Vagina (tissue), 2 donors: ENCODE data around the gene SKA1.

Experiments
- CTCF ChIP-seq, 3 experiments: fragments of 450-650 bp in 2 of 3; fragments of 200-600 bp in 1 of 3; sonication (generic) in 1 of 3; IDR thresholded peaks; one replicate each; pipeline ENCODE4 v1.5.1; 2017 to 2019; ENCODE audit warnings: antibody characterized with exemption in 3 of 3, mild to moderate bottlenecking in 2 of 3, moderate library complexity in 2 of 3
- POLR2A ChIP-seq, 2 donors: fragments of 450-650 bp; IDR thresholded peaks; one replicate each; pipeline ENCODE4 v1.6.1; 2017; ENCODE audit warnings: antibody characterized with exemption in 2 of 2, mild to moderate bottlenecking in 2 of 2, moderate library complexity in 2 of 2
- POLR2AphosphoS5 ChIP-seq, 2 donors: sonication (generic); formaldehyde crosslinking; IDR thresholded peaks; one replicate each; pipeline ENCODE4 v1.9.0; 2017; ENCODE audit warnings: antibody characterized with exemption in 2 of 2, mild to moderate bottlenecking in 2 of 2, low read depth in 1 of 2; ENCODE audit not compliant: insufficient read depth in 1 of 2

DNA sequence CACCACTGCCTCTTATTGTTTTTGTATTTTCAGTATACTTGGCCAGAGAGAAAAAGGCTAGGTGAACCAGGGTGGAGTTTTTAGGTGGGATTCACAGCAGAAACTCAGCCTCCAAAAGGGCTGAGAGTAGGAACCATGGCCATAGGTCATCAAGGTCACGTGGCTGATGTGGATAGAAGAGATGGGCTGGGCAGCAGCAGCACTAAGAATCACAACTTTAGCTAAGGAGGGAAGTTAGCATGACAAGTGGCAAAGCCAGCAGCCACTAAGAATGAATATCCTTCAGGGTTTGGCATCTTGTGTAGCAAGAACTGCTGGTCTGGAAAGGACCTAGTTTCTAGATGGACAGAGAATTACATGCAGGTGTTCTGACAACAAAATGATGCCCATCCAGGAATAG, 43.2 kb upstream of the SKA1 start:
- TF ChIP-seq CTCF (IDR thresholded peaks at IDR 0.05), result no peak
- TF ChIP-seq POLR2AphosphoS5 (IDR thresholded peaks at IDR 0.05; ENCODE audit: insufficient read depth in 1 of 2, low read depth in 1 of 2), result no peak
- TF ChIP-seq POLR2A (IDR thresholded peaks at IDR 0.05), result no peak
